ENCODE data around the gene PIK3R5.

The PIK3R5 gene

GRCh38 chr17:8921147-8921546, 44.4 kb downstream of the PIK3R5 start:
- DNase-seq = no peak

- peak; percentile 66 for DNase-seq
Observed at GRCh38 chr17:8918807-8919465, 46.6 kb downstream of the PIK3R5 start.

GRCh38 chr17:8916466-8916865, 49.0 kb downstream of the PIK3R5 start:
- no peak for DNase-seq

- DNase-seq = no peak
Observed at GRCh38 chr17:8914554-8914953, 51.0 kb downstream of the PIK3R5 start.

- DNase-seq = no peak
Observed at GRCh38 chr17:8913879-8914278, 51.6 kb downstream of the PIK3R5 start.

- DNase-seq = no peak
Observed at GRCh38 chr17:8913091-8913490, 52.4 kb downstream of the PIK3R5 start.

GRCh38 chr17:8912084-8912981, 53.2 kb downstream of the PIK3R5 start:
- DNase-seq = no peak

GRCh38 chr17:8910969-8911604, 54.4 kb downstream of the PIK3R5 start:
- DNase-seq = no peak

GRCh38 chr17:8909586-8910270, 55.8 kb downstream of the PIK3R5 start:
- DNase-seq = no peak

- no peak for DNase-seq
Observed at GRCh38 chr17:8905331-8905730, 60.2 kb downstream of the PIK3R5 start.

- DNase-seq = no peak
Observed at GRCh38 chr17:8904686-8905085, 60.8 kb downstream of the PIK3R5 start.

- no peak for DNase-seq
Observed at GRCh38 chr17:8904201-8904600, 61.3 kb downstream of the PIK3R5 start.

- no peak for DNase-seq
Observed at GRCh38 chr17:8900626-8901585, 64.6 kb downstream of the PIK3R5 start.

GRCh38 chr17:8900207-8900606, 65.3 kb downstream of the PIK3R5 start:
- DNase-seq = no peak

GRCh38 chr17:8898636-8899035, 66.9 kb downstream of the PIK3R5 start:
- no peak for DNase-seq

GRCh38 chr17:8898126-8898525, 67.4 kb downstream of the PIK3R5 start:
- DNase-seq = no peak

GRCh38 chr17:8896641-8897635, 68.6 kb downstream of the PIK3R5 start:
- no peak for DNase-seq

- no peak for DNase-seq
Observed at GRCh38 chr17:8896087-8896486, 69.4 kb downstream of the PIK3R5 start.

GRCh38 chr17:8894673-8895578, 70.6 kb downstream of the PIK3R5 start:
- DNase-seq = peak; percentile 74
